Measurements from ENCODE around the gene HOATZ. TPM values are rescaled to one million over a fixed set of nuclear protein-coding genes. Genes with fewer than 3 reads are reported as not detected.

The HOATZ gene
- total RNA-seq, 1 experiment from 2014 or later: not detected

GRCh38 chr11:111542606-111543275 is 28.2 kb downstream of the HOATZ start:
- Histone ChIP-seq H3K27me3 (ENCODE audit: insufficient read depth, low read length) (no peaks in the 10 kb centered on the region), H3K4me3 (replicated peaks in 1 of 2; ENCODE audit: low read depth in 1 of 2, low read length in 2 of 2) (no peak overlapping the region), H4K20me1 (ENCODE audit: insufficient read depth) (no peaks in the 10 kb centered on the region), H3K79me2 (ENCODE audit: insufficient read depth, low read length) (no peaks in the 10 kb centered on the region), H3K4me1 (ENCODE audit: control insufficient read depth in 1 of 2, insufficient read depth in 2 of 2, low read length in 2 of 2) (no peaks in the 10 kb centered on the region), H3K27ac (ENCODE audit: low read depth, low read length) (no peak overlapping the region), H3K9me2 (ENCODE audit: insufficient read depth) (no peaks in the 10 kb centered on the region), H3K4me2 (ENCODE audit: low read length) (no peak overlapping the region), H3K9me3 (ENCODE audit: control insufficient read depth in 1 of 2, insufficient read depth in 1 of 2, low read depth in 1 of 2, low read length in 2 of 2) (no peaks in the 10 kb centered on the region), H3K36me3 (ENCODE audit: control insufficient read depth in 1 of 2, insufficient read depth in 2 of 2, low read length in 2 of 2) (no peaks in the 10 kb centered on the region), H3K9ac (ENCODE audit: low read length) (no peak overlapping the region), H2AFZ (ENCODE audit: low read depth, low read length, poor library complexity, severe bottlenecking) (no peak overlapping the region)
- ATAC-seq: no peak
- BruUV-seq (replicated peaks): no TSS peak
- POLR2A ChIA-PET: no interaction called here
- RAD21 ChIA-PET (ENCODE audit: low non-redundant PET in 1 of 2, low total read pairs in 2 of 2, uncharacterized antibody in 2 of 2, unreplicated experiment in 2 of 2): no interaction called here
- TF ChIP-seq, protein P1, sequence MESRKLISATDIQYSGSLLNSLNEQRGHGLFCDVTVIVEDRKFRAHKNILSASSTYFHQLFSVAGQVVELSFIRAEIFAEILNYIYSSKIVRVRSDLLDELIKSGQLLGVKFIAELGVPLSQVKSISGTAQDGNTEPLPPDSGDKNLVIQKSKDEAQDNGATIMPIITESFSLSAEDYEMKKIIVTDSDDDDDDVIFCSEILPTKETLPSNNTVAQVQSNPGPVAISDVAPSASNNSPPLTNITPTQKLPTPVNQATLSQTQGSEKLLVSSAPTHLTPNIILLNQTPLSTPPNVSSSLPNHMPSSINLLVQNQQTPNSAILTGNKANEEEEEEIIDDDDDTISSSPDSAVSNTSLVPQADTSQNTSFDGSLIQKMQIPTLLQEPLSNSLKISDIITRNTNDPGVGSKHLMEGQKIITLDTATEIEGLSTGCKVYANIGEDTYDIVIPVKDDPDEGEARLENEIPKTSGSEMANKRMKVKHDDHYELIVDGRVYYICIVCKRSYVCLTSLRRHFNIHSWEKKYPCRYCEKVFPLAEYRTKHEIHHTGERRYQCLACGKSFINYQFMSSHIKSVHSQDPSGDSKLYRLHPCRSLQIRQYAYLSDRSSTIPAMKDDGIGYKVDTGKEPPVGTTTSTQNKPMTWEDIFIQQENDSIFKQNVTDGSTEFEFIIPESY (IDR thresholded peaks at IDR 0.05; ENCODE audit: extremely low read depth, insufficient replicate concordance, low read length): no peak
- TF ChIP-seq REST (IDR thresholded peaks at IDR 0.05; ENCODE audit: low read depth) (no peak), EZH2phosphoT487 (IDR thresholded peaks at IDR 0.05; ENCODE audit: borderline replicate concordance) (no peak), ELF1 (IDR thresholded peaks at IDR 0.05; ENCODE audit: borderline replicate concordance, low read depth) (no peak), SP1 (IDR thresholded peaks at IDR 0.05; ENCODE audit: low read depth) (no peak), POLR2AphosphoS5 (IDR thresholded peaks at IDR 0.05; ENCODE audit: low read depth, low read length) (no peak), FOSL1 (IDR thresholded peaks at IDR 0.05; ENCODE audit: low read depth) (no peak), SRF (IDR thresholded peaks at IDR 0.05; ENCODE audit: low read depth) (no peak), ZNF274 (IDR thresholded peaks at IDR 0.05; ENCODE audit: low read depth, low read length) (no peak), MAX (IDR thresholded peaks at IDR 0.05) (no peak), ZFX (IDR thresholded peaks at IDR 0.05) (no peak), EZH2 (IDR thresholded peaks at IDR 0.05) (no peak)
- TF ChIP-seq, protein P2, sequence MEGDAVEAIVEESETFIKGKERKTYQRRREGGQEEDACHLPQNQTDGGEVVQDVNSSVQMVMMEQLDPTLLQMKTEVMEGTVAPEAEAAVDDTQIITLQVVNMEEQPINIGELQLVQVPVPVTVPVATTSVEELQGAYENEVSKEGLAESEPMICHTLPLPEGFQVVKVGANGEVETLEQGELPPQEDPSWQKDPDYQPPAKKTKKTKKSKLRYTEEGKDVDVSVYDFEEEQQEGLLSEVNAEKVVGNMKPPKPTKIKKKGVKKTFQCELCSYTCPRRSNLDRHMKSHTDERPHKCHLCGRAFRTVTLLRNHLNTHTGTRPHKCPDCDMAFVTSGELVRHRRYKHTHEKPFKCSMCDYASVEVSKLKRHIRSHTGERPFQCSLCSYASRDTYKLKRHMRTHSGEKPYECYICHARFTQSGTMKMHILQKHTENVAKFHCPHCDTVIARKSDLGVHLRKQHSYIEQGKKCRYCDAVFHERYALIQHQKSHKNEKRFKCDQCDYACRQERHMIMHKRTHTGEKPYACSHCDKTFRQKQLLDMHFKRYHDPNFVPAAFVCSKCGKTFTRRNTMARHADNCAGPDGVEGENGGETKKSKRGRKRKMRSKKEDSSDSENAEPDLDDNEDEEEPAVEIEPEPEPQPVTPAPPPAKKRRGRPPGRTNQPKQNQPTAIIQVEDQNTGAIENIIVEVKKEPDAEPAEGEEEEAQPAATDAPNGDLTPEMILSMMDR (IDR thresholded peaks at IDR 0.05 in 2 of 3, conservative IDR thresholded peaks at IDR 0.05 in 1 of 3; ENCODE audit: borderline replicate concordance in 1 of 3, insufficient read depth in 1 of 3, low read depth in 2 of 3, low read length in 2 of 3): no peak
- TF ChIP-seq, protein P3, sequence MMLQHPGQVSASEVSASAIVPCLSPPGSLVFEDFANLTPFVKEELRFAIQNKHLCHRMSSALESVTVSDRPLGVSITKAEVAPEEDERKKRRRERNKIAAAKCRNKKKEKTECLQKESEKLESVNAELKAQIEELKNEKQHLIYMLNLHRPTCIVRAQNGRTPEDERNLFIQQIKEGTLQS (IDR thresholded peaks at IDR 0.05): no peak
- CTCF ChIA-PET: no interaction called here
- no peak for DNase-seq (ENCODE audit: low read depth, low spot score)
- intact Hi-C loops (cut with micrococcal nuclease): no loop called here
